Measurements from ENCODE around the gene CCDC81.

- no peak for TF ChIP-seq CTCF (IDR thresholded peaks at IDR 0.05)
- no peak for TF ChIP-seq POLR2A (IDR thresholded peaks at IDR 0.05)
These were observed 83.8 kb downstream of the CCDC81 start for GRCh38 chr11:86458294-86459001.
